GM23248 (cell line): Measurements from ENCODE around the gene EFCAB6. TPM values are rescaled to one million over a fixed set of nuclear protein-coding genes. Genes with fewer than 3 reads are reported as not detected.

Source experiments
- DNase-seq: peaks from one replicate; pipeline ENCODE4 v3.0.0-alpha.2; 2015
- H2AFZ ChIP-seq: fragments of 200-600 bp; sonication (generic); 2 replicates; pipeline ENCODE4 v1.6.1; 2016; ENCODE audit warnings: antibody characterized with exemption
- H3F3A ChIP-seq: fragments of 200-600 bp; sonication (generic); 2 replicates; pipeline ENCODE4 v1.6.1; 2016; ENCODE audit warnings: mild to moderate bottlenecking, antibody characterized with exemption, mixed run types; ENCODE audit not compliant: insufficient read depth
- H3K27ac ChIP-seq: fragments of 200-600 bp; sonication (generic); 2 replicates; pipeline ENCODE4 v1.5.1; 2016; ENCODE audit warnings: mild to moderate bottlenecking
- H3K27me3 ChIP-seq: fragments of 200-600 bp; sonication (generic); replicated peaks from 2 replicates; pipeline ENCODE4 v1.6.1; 2016; ENCODE audit warnings: mild to moderate bottlenecking; ENCODE audit not compliant: insufficient read depth
- H3K36me3 ChIP-seq: fragments of 200-600 bp; sonication (generic); 2 replicates; pipeline ENCODE4 v1.6.1; 2016; ENCODE audit warnings: low read depth, mild to moderate bottlenecking
- H3K4me1 ChIP-seq: fragments of 200-600 bp; sonication (generic); 2 replicates; pipeline ENCODE4 v1.6.1; 2016; ENCODE audit warnings: mild to moderate bottlenecking; ENCODE audit not compliant: insufficient read depth
- H3K4me2 ChIP-seq: fragments of 200-600 bp; sonication (generic); one replicate; pipeline ENCODE4 v1.6.1; 2016; ENCODE audit warnings: mild to moderate bottlenecking; ENCODE audit not compliant: unreplicated experiment
- H3K4me3 ChIP-seq: fragments of 200-600 bp; sonication (generic); 2 replicates; pipeline ENCODE4 v1.5.1; 2016; ENCODE audit warnings: mild to moderate bottlenecking
- H3K79me2 ChIP-seq: fragments of 200-600 bp; sonication (generic); 2 replicates; pipeline ENCODE4 v1.6.1; 2016; ENCODE audit warnings: mild to moderate bottlenecking; ENCODE audit not compliant: insufficient read depth
- H3K9ac ChIP-seq: fragments of 200-600 bp; sonication (generic); 2 replicates; pipeline ENCODE4 v1.6.1; 2016; ENCODE audit warnings: mild to moderate bottlenecking
- H3K9me2 ChIP-seq: fragments of 200-600 bp; sonication (generic); 2 replicates; pipeline ENCODE4 v1.6.1; 2016; ENCODE audit warnings: mixed run types, mild to moderate bottlenecking, moderate library complexity; ENCODE audit not compliant: insufficient read depth
- H3K9me3 ChIP-seq: fragments of 200-600 bp; sonication (generic); one replicate; pipeline ENCODE4 v1.6.1; 2017; ENCODE audit warnings: low read depth
- H4K20me1 ChIP-seq: fragments of 200-600 bp; sonication (generic); 2 replicates; pipeline ENCODE4 v1.6.0; 2016; ENCODE audit not compliant: insufficient read depth
- EZH2 ChIP-seq: fragments of 200-600 bp; sonication (generic); IDR thresholded peaks from 2 replicates; pipeline ENCODE4 v1.6.1; 2018; ENCODE audit warnings: antibody characterized with exemption, mild to moderate bottlenecking; ENCODE audit not compliant: insufficient read depth, poor library complexity, severe bottlenecking
- EZH2phosphoT487 ChIP-seq: fragments of 200-600 bp; sonication (generic); IDR thresholded peaks from 2 replicates; pipeline ENCODE4 v1.6.1; 2018; ENCODE audit warnings: antibody characterized with exemption, moderate library complexity, mild to moderate bottlenecking, low read depth; ENCODE audit not compliant: insufficient read depth
- WGBS, 2 experiments: methylation state at CpG; one replicate each; pipeline ENCODE4 v1.1.6; 2015 to 2017; ENCODE audit warnings: low lambda C conversion rate in 2 of 2, low coverage in 1 of 2; ENCODE audit errors: missing lambda C conversion rate in 2 of 2; 5-methylcytosine and 5-hydroxymethylcytosine counted together
- in situ Hi-C: fragments of 300-500 bp; cut with MboI; formaldehyde crosslinking; loops from 2 replicates; pipeline ENCODE4 v1.15.0; 2020
- polyA plus RNA-seq: library from polyadenylated mRNA; unstranded; fragments of >200 nt; fragmentation: Nextera tagmentation; extraction: Ambion mirVana; gene quantifications from 2 replicates; pipeline ENCODE4 v1.2.1, GENCODE V29; 2016
- total RNA-seq: library from RNA; depleted of rRNA; stranded (reverse); fragments of >200 nt; shearing (Covaris generic); gene quantifications from 2 replicates; pipeline ENCODE4 v1.2.3, GENCODE V29; 2014

Gene EFCAB6
- total and polyA plus RNA-seq, 2 experiments from 2014 or later, result 1.5 to 2.1 TPM

DNA sequence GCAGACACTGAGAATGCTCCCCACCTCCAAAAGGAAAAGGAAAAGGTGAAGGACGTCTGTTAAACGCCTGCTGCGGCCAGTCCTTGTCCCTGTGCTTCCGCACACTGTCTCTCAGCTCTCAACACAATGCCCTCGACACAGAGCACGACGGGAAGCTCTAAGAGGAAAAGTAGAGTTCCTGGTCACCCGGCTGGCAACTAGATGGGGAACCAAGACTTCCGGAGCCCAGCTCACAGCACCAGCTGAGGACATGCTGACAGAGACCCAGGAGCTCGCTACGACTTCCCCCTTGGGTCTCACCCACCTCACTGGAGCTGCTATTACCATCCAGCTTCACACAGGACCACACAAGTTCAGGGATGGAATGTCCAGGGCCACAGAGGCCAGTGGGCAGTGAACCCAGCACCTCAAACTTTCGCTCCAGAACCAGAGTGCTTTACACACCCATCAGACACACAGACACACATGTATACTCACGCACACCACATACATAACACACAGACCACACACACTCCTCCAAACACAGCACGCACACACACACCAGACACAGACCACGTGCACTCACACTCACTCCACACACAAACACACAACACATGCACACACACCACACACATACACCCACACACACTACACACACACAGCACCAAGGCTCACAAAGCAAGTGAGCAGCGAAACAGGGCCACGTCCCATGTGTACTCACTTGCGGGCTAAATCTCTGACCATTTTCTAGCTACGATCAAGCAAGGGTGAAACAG, 40.6 kb upstream of the EFCAB6 start:
- Histone ChIP-seq H3F3A (no peaks in the 10 kb centered on the region), H3K9ac (no peak overlapping the region), H3K36me3 (no peaks in the 10 kb centered on the region), H3K27me3 (peaks cover 37% of the 10 kb centered on the region), H3K27ac (no peak overlapping the region), H3K79me2 (no peaks in the 10 kb centered on the region), H3K4me3 (no peak overlapping the region), H2AFZ (no peak overlapping the region), H3K4me1 (no peaks in the 10 kb centered on the region), H3K4me2 (no peak overlapping the region), H4K20me1 (no peaks in the 10 kb centered on the region), H3K9me3 (no peaks in the 10 kb centered on the region), H3K9me2 (no peaks in the 10 kb centered on the region)
- no peak for DNase-seq
- TF ChIP-seq EZH2phosphoT487 (no peak), EZH2 (no peak)
- WGBS, 2 experiments, result 59 to 60% methylated on average over 19 of the region's 19 CpGs
- in situ Hi-C loops, result no loop called here

DNA sequence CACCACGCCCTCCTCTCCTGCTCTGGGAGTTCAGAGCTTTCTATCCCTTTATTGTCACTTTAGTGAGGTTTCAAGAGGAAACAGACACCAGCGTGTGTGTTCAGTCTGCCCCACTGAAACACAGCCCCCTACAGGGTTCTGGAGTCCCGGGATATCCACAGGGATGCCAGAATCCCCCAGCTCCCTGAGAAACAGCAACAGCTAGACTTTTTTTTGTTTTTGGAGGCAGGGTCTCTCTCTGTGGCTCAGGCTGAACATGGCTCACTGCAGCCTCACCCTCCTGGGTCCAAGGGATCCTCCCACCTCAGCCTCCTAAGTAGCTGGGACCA, 39.8 kb upstream of the EFCAB6 start:
- no peaks in the 10 kb centered on the region for H4K20me1 ChIP-seq
- no peak overlapping the region for H3K9ac ChIP-seq
- H3K27ac ChIP-seq, result no peak overlapping the region
- H3K9me3 ChIP-seq, result no peaks in the 10 kb centered on the region
- peaks cover 32% of the 10 kb centered on the region for H3K27me3 ChIP-seq
- H3K9me2 ChIP-seq, result no peaks in the 10 kb centered on the region
- TF ChIP-seq EZH2phosphoT487, result no peak
- TF ChIP-seq EZH2, result no peak
- no peaks in the 10 kb centered on the region for H3K4me1 ChIP-seq
- H3K36me3 ChIP-seq, result no peaks in the 10 kb centered on the region
- 22 to 27% methylated on average over 3 of the region's 3 CpGs for WGBS, 2 experiments
- no peak overlapping the region for H3K4me3 ChIP-seq
- H3F3A ChIP-seq, result no peaks in the 10 kb centered on the region
- no peak for DNase-seq
- H2AFZ ChIP-seq, result no peak overlapping the region
- H3K4me2 ChIP-seq, result no peak overlapping the region
- in situ Hi-C loops, result no loop called here
- no peaks in the 10 kb centered on the region for H3K79me2 ChIP-seq

- no peak for DNase-seq
- Histone ChIP-seq H4K20me1 (no peaks in the 10 kb centered on the region), H3K79me2 (no peaks in the 10 kb centered on the region), H3K9ac (no peak overlapping the region), H3K4me3 (no peak overlapping the region), H3K36me3 (no peaks in the 10 kb centered on the region), H3K9me3 (no peaks in the 10 kb centered on the region), H3F3A (no peaks in the 10 kb centered on the region), H3K9me2 (no peaks in the 10 kb centered on the region), H3K27me3 (peaks cover 32% of the 10 kb centered on the region), H2AFZ (no peak overlapping the region), H3K4me1 (no peaks in the 10 kb centered on the region), H3K4me2 (no peak overlapping the region), H3K27ac (no peak overlapping the region)
- no peak for TF ChIP-seq EZH2phosphoT487
- no peak for TF ChIP-seq EZH2
- in situ Hi-C loops, result no loop called here
- WGBS, 2 experiments, result 18 to 22% methylated on average over 13 of the region's 13 CpGs
Observed at GRCh38 chr22:43851058-43851978, 39.2 kb upstream of the EFCAB6 start.

DNA sequence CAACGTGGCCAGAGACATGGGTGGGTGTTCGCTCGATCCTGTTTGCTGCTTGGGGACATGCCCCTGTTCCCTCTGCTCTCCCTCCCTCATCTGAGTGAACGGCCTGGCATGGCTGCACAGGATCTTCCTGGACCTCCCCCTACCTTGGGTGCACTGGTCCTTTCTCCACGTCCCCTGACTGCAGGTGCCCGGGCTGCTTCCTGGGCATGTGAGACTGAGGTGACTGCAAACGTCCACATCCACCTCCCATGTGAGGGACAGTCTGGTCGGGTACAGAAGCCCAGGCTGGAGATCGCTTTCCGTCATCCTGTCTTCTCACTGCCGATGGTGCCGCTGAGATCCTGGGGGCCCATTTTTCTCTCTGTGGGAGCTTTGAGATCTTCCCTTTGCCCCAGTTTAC, 38.4 kb upstream of the EFCAB6 start:
- Histone ChIP-seq H3K9me3 (no peaks in the 10 kb centered on the region), H3K79me2 (no peaks in the 10 kb centered on the region), H4K20me1 (no peaks in the 10 kb centered on the region), H3K4me1 (no peaks in the 10 kb centered on the region), H3K4me3 (no peak overlapping the region), H3K9me2 (no peaks in the 10 kb centered on the region), H3F3A (no peaks in the 10 kb centered on the region), H3K27ac (no peak overlapping the region), H3K27me3 (peaks cover 32% of the 10 kb centered on the region), H2AFZ (no peak overlapping the region), H3K4me2 (no peak overlapping the region), H3K36me3 (no peaks in the 10 kb centered on the region), H3K9ac (no peak overlapping the region)
- 53 to 54% methylated on average over 12 of the region's 12 CpGs for WGBS, 2 experiments
- no peak for DNase-seq
- in situ Hi-C loops, result no loop called here
- TF ChIP-seq EZH2, result no peak
- TF ChIP-seq EZH2phosphoT487, result no peak
